ENCODE measurements around the gene VILL.

VILL gene

DNA sequence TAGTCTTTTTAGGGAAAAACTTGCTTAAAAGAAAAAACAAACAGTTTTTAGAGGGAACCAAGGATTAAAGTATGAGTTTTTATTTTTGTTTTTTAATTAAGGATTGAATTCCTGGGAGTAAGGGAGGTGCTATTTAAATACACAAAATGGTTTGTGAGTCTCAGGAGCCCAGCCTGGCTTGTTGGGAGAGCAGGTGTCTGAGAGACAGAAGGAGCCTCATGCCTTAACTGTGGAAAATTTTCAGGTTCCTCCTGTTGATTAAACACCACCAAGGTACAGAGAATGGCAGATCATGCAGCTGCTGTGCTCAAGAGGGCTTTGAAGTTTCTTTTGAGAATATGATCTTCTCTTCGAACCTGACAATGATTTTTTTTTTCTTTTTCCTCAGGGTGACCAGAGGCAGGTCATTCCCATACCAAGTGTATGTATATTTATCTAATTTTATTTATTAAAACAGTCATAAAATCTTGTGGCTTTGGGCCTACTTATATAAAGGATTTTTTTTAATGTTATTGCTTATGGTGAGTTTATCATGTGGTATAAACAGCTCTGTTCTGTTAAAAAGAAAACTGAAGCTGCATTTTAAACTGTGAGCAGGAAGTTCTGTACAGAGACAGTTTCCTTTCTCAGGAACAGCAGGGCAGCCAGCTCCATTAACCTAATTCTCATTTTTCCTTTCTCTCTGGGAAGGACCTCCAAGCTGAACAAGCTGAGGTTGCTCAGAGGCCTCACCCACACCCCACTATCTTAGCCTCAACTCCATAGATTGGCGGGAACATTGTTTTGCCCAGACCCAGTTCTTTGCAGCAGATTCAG is 33.7 kb upstream of the VILL start:
- TF ChIP-seq, protein P1, sequence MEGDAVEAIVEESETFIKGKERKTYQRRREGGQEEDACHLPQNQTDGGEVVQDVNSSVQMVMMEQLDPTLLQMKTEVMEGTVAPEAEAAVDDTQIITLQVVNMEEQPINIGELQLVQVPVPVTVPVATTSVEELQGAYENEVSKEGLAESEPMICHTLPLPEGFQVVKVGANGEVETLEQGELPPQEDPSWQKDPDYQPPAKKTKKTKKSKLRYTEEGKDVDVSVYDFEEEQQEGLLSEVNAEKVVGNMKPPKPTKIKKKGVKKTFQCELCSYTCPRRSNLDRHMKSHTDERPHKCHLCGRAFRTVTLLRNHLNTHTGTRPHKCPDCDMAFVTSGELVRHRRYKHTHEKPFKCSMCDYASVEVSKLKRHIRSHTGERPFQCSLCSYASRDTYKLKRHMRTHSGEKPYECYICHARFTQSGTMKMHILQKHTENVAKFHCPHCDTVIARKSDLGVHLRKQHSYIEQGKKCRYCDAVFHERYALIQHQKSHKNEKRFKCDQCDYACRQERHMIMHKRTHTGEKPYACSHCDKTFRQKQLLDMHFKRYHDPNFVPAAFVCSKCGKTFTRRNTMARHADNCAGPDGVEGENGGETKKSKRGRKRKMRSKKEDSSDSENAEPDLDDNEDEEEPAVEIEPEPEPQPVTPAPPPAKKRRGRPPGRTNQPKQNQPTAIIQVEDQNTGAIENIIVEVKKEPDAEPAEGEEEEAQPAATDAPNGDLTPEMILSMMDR (IDR thresholded peaks at IDR 0.05; ENCODE audit: low read depth, low read length), result no peak
- Histone ChIP-seq H3K36me3 (peaks cover 3% of the 10 kb centered on the region; the same call in 1 of the 2 replicates), H3K27me3 (ENCODE audit: insufficient read depth, low read depth, severe bottlenecking) (no peaks in the 10 kb centered on the region), H3K4me3 (ENCODE audit: low read depth, low read length) (no peak overlapping the region), H3K9me3 (ENCODE audit: severe bottlenecking) (no peaks in the 10 kb centered on the region), H3K27ac (no peak overlapping the region)
- no peak for DNase-seq

DNA sequence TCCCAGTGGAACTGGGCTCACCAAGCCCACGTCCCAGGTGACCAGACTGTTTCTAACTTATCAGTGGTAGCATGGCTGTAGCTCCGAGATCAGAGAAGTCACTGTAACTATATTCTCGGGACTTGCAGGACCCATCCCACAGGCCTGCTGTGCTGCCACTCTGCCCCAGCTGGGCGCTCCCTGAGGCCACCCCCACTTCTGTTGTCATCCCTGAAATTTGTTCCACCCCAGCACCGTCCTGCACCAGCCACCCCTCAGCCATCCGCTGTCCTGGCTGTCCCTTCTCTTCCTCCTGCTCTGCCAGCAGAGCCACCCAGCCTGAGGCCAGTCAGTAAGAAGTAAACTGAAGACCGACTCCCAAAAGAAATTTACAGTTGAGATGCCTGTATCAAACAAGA is 33.0 kb upstream of the VILL start:
- no peak overlapping the region for H3K4me3 ChIP-seq (ENCODE audit: low read depth, low read length)
- no peak overlapping the region for H3K27ac ChIP-seq
- no peaks in the 10 kb centered on the region for H3K27me3 ChIP-seq (ENCODE audit: insufficient read depth, low read depth, severe bottlenecking)
- H3K9me3 ChIP-seq (ENCODE audit: severe bottlenecking), result no peaks in the 10 kb centered on the region
- peaks cover 3% of the 10 kb centered on the region; the same call in 1 of the 2 replicates for H3K36me3 ChIP-seq
- DNase-seq, result no peak
- TF ChIP-seq, protein P1 (IDR thresholded peaks at IDR 0.05; ENCODE audit: low read depth, low read length), result no peak

DNA sequence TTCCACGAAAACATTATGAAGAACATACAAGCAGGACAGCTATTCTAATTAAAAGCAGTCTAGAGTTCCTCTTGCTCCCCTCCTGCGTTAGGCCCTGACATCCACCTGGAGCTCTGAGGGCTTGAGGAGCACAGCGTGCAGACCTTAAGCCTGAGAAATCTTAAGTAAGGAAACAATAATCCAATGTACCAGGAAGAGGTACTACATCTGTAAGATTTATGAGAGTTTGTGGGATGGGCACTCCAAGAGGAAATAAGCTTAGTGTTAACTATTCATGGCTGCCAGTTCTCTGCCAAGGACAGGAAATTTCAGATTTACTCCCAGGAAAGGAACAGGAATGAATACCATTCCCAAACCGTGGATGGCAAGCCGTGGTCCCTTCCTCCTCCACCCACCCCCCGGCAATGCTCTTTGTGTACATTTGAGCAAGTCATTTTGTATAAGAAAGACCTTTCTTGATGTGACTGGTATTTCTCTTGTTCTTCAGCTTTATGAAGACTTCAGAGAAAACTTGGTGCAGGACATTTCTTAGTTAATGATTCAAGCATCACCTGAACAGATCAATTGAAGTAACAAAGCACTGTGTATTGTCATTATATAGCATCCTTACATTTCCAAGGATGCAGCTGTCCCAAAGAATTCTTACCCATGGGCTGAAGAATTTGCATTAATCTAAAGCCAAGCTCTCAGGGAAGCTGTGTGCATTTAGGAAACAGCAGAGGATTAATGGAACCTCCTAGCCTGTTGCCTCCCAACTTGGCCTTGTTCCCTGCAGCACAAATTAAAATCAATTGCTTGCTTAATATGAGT is 28.8 kb upstream of the VILL start:
- Histone ChIP-seq H3K4me3 (ENCODE audit: low read depth, low read length) (no peak overlapping the region), H3K27me3 (ENCODE audit: insufficient read depth, low read depth, severe bottlenecking) (no peaks in the 10 kb centered on the region), H3K9me3 (ENCODE audit: severe bottlenecking) (no peaks in the 10 kb centered on the region), H3K36me3 (no peaks in the 10 kb centered on the region), H3K27ac (no peak overlapping the region)
- TF ChIP-seq, protein P1 (IDR thresholded peaks at IDR 0.05; ENCODE audit: low read depth, low read length), result no peak
- DNase-seq, result no peak

DNA sequence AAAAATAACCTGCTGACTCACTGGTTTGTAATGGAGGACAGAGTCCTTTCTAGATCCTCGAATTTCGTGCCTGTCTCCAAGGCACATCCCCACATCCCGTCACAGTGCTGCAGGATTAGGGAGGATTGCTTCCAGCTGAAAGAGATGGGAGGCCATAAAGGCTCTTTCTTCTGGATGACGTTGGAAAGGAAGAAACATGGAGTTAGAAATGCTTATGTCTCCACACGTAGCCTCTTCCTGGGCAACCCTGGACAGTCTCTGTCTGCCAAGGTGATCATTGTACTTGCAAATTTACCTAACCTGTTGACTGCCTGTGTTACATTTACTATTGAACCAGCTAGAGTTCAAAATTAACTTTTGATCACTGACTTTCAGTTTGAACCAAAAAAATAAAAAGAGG is 27.6 kb upstream of the VILL start:
- Histone ChIP-seq H3K36me3 (no peaks in the 10 kb centered on the region), H3K4me3 (ENCODE audit: low read depth, low read length) (no peak overlapping the region), H3K27ac (no peak overlapping the region), H3K27me3 (ENCODE audit: insufficient read depth, low read depth, severe bottlenecking) (no peaks in the 10 kb centered on the region), H3K9me3 (ENCODE audit: severe bottlenecking) (no peaks in the 10 kb centered on the region)
- no peak for DNase-seq
- TF ChIP-seq, protein P1 (IDR thresholded peaks at IDR 0.05; ENCODE audit: low read depth, low read length), result no peak

DNA sequence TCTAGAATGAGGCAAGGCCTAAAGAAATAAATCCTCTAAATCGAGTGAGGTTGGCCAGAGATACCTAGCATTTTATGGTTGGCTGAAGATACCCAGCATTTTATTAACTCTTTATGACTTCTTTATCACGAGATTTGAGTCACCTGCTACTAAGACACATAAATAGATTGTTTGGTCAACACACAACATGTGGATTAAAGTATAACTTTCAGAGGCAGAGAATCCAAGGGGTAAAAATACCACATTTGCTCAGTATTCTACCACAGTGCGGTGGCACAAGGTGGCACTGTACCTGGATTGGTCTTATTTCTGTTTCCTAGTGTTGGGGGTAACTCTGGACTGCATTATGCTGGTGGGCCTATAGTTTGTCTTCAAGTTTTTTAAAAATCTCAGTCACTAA is 27.0 kb upstream of the VILL start:
- no peak overlapping the region for H3K27ac ChIP-seq
- no peak overlapping the region for H3K4me3 ChIP-seq (ENCODE audit: low read depth, low read length)
- no peaks in the 10 kb centered on the region for H3K9me3 ChIP-seq (ENCODE audit: severe bottlenecking)
- no peaks in the 10 kb centered on the region for H3K27me3 ChIP-seq (ENCODE audit: insufficient read depth, low read depth, severe bottlenecking)
- no peaks in the 10 kb centered on the region for H3K36me3 ChIP-seq
- no peak for DNase-seq
- TF ChIP-seq, protein P1 (IDR thresholded peaks at IDR 0.05; ENCODE audit: low read depth, low read length), result no peak
